22Rv1 (cell line): ENCODE results near the gene RNF39.
"Not testable (repeated sequence)": the region's sequence is repeated elsewhere in the genome, so short reads cannot be mapped to it uniquely, and the experiment has no call there.

Experiments
- H3K27ac ChIP-seq: fragments of 450-650 bp; 2 replicates; pipeline ENCODE4 v1.5.1; 2017
- ZFX ChIP-seq: fragments of 450-650 bp; IDR thresholded peaks from 2 replicates; pipeline ENCODE4 v1.6.1; 2017; ENCODE audit warnings: antibody characterized with exemption, borderline replicate concordance
- TF ChIP-seq, protein P1 (sequence below): fragments of 450-650 bp; IDR thresholded peaks from 2 replicates; pipeline ENCODE4 v1.5.1; 2017; ENCODE audit warnings: mild to moderate bottlenecking

RNF39 gene, protein sequence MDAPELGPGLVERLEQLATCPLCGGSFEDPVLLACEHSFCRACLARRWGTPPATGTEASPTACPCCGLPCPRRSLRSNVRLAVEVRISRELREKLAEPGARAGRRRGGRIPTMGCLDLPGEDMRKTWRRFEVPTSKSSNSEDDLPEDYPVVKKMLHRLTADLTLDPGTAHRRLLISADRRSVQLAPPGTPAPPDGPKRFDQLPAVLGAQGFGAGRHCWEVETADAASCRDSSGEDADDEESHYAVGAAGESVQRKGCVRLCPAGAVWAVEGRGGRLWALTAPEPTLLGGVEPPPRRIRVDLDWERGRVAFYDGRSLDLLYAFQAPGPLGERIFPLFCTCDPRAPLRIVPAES

DNA sequence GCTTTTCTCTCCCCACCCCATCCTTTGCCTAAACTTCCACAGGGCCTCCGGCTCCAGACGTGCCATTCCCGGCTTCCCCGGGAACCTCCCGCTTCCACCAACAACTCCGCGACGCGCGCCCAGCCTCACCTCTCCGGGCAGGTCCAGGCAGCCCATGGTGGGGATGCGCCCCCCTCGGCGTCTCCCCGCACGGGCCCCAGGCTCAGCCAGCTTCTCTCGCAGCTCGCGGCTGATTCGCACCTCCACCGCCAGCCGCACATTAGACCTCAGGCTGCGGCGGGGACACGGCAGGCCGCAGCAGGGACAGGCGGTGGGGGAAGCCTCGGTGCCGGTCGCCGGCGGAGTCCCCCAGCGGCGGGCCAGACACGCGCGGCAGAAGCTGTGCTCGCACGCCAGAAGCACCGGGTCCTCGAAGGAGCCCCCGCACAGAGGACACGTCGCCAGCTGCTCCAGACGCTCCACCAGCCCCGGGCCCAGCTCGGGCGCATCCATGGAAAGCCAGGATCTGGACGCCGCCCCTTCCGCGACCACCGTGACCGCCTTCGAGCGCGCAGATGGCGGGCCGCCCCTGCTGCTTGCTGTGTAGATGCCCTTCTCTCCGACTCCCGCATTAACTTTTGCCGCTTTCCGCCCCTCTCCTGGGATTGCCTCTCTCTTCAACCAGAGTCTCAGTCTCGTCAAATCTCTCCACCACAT lies at the start of gene RNF39:
RNF39 (minus strand) TSS at position 676 of the 696 bp plus-strand sequence; CDS start at position 492, 184 bp downstream.
- no peak within 1 kb of the TSS for H3K27ac ChIP-seq

DNA sequence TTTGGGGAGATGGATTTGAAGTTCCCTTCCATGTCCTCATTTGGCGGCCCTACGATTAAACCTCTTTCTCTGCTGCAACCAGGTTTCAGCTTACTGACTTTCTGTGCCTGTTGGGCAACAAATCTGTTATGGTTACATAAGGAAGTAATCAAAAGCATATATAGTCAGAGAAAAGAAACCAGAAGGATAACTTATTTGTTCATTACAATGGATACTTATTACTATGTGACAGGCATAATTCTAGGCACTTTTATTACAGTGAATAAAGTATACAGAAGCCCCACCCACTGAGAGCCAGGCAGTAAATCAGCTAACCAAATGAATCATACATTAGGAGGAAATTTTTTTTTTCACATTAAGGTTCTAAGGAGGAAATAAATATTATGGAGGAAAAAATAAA lies 46.9 kb upstream of the RNF39 start:
- TF ChIP-seq, protein P1, sequence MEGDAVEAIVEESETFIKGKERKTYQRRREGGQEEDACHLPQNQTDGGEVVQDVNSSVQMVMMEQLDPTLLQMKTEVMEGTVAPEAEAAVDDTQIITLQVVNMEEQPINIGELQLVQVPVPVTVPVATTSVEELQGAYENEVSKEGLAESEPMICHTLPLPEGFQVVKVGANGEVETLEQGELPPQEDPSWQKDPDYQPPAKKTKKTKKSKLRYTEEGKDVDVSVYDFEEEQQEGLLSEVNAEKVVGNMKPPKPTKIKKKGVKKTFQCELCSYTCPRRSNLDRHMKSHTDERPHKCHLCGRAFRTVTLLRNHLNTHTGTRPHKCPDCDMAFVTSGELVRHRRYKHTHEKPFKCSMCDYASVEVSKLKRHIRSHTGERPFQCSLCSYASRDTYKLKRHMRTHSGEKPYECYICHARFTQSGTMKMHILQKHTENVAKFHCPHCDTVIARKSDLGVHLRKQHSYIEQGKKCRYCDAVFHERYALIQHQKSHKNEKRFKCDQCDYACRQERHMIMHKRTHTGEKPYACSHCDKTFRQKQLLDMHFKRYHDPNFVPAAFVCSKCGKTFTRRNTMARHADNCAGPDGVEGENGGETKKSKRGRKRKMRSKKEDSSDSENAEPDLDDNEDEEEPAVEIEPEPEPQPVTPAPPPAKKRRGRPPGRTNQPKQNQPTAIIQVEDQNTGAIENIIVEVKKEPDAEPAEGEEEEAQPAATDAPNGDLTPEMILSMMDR, result no peak
- no peak for TF ChIP-seq ZFX

More for the DNA sequence above, at the start of gene RNF39:
- no peak for TF ChIP-seq ZFX
- TF ChIP-seq, protein P1, result no peak

DNA sequence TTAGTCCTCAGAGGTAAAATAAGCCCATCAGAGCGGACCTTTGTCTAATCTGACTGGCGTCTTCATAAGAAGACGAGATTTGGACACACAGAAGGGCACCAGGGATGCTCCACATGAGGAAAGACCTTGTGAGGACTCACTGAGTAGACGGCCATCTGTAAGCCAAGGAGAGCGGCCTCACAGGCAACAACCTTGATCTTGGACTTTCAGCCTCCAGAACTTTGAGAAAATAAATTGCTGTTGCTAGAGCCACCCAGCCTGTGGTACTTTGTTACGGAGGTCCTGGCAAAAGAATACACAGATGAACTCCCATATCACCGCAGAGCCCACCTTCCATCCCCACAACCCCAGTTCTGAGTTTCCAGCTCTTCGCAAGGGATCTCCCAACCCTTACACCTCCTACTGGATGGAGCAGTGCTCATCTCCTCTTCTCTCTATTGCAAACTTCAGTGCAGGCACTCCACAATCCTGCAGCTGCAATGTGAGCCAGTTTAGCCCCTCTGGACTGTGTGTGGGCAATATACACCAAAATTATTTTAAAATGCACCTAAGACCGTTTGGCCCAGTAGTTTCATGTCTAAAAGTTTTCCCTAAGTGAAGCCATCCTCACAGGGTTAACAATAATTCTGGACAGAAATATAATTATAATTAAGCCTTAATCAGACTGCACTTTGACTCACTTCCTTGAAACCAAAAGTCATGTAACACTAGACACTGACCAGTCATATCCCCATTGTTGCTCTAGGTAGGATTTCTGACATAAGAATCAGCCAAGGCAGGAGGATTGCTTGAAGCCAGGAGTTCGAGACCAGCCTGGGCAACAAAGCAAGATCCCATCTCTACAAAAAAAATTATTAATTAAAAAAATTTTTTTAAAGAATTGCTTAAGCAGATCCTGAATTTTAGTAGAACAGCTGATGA lies 46.1 kb upstream of the RNF39 start:
- no peak overlapping the region for H3K27ac ChIP-seq
- no peak for TF ChIP-seq ZFX
- TF ChIP-seq, protein P1, result no peak

More for the DNA sequence above, 46.9 kb upstream of the RNF39 start:
- H3K27ac ChIP-seq, result no peak overlapping the region

DNA sequence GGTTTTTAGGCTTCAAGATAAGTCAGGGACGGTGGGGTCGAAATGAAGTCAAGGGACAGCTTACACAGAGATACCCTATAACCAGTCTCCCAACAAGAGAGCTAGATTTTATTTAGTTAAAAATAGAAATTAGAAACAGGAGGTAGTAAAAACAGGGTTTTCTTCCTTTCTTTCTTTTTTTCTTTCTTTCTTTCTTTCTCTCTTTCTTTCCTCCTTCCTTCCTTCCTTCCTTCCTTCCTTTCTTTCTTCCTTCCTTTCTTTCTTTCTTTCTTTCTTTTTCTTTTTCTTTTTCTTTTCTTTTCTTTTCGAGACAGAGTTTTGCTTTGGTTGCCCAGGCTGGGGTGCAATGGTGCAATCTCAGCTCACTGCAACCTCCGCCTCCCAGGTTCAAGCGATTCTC lies 43.1 kb upstream of the RNF39 start:
- H3K27ac ChIP-seq, result not testable (repeated sequence)

DNA sequence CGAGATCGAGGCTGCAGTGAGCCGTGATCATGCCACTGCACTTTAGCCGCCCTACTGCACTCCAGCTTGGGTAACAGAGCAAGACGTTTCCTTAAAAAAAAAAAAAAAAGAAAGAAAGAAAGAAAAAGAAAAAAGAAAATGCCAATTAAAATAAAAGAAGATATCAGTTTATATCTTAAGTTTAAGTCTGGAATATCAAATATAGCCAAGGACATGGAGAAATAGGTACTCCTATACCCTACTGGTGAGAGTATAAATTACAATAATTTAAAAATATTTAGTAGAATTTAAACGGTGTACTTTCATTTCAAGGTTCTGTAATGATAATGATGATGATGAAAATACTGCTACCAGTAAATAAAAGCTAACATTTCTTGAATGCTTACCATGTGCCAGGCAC lies 41.2 kb upstream of the RNF39 start:
- TF ChIP-seq, protein P1, result 0 out of 2 replicates have a peak, but pooled peaks have one; percentile 9
- TF ChIP-seq ZFX, result no peak
- no peak overlapping the region for H3K27ac ChIP-seq

DNA sequence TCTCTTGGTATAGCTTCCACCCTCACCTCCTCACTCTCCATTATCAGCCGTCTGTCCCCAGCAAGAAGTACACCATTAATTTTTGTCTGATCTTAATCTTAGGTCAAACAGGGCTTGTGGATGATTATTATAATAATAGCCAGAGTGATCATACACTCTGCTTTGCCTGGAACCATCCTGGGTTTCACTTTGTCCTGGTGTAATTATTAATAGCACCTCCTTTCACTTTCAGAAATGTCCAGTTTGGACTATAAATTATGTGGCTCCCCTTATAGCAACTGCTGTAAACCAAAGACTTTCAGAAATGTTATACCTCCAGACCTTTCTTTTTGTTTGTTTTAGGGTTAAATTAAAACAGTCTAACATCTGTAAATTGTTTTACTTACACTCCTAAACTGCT lies 38.3 kb upstream of the RNF39 start:
- no peak for TF ChIP-seq ZFX
- TF ChIP-seq, protein P1, result no peak
- no peak overlapping the region for H3K27ac ChIP-seq

DNA sequence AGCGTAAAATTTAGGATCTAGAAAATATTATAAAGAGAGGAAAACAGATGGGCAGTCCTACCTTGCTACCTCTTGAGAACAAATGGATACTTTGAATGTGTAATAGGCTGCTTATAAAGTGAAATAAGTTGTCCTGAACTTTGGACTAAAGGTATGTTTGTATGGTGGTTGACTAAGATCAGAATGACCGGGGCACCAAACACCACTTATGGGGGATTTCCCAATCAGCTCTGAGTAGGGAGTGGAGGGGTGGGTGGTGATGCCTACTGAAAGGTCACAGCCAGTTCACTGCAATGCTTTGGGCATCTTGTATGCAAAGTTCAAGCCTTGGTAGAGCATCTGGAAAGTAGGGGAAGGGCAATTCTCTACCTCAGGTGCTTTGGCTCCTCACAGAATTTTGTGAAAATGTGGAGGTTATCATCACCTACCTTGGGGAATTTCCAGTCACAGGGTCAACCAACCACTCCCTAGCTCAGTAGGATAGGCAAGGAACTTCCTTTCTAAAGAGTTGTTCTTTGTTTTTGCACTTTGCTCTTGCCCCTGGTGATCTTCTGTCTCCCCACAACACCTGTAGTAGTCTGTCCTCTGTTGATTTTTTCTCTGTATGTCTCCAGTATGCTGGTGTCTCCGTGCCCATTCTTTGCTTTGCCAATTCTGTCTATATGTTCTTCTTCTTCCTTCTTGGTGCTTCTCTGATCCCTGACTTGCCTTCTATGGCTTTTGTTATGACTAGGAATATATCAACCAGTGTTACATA lies 37.6 kb upstream of the RNF39 start, which contains the start of gene TRIM31:
TRIM31 (minus strand) TSS at position 88 of the 757 bp plus-strand sequence. CDS start 285 bp downstream, outside the sequence.
- no peak for TF ChIP-seq ZFX
- TF ChIP-seq, protein P1, result no peak
- no peak within 1 kb of the TSS for H3K27ac ChIP-seq
